HepG2 (cell line): ENCODE results near the gene BCAR3.

Experiments
- EZH2 ChIP-seq: conservative IDR thresholded peaks from 2 replicates; pipeline ENCODE4 v1.6.1; 2012; ENCODE audit warnings: mild to moderate bottlenecking, low read depth, low read length, moderate library complexity
- NCOA1 ChIP-seq: sonication (generic); formaldehyde crosslinking; IDR thresholded peaks from 2 replicates; pipeline ENCODE4 v1.9.0; 2021; ENCODE audit warnings: missing genetic modification reagents
- NKX3-1 ChIP-seq: sonication (generic); formaldehyde crosslinking; IDR thresholded peaks from 2 replicates; pipeline ENCODE4 v1.5.0; 2020; ENCODE audit warnings: missing genetic modification reagents
- POLR2A ChIP-seq, 2 experiments: IDR thresholded peaks; 2 replicates each; pipeline ENCODE4 v1.6.1; 2011; ENCODE audit warnings: low read depth in 2 of 2, low read length in 2 of 2, mild to moderate bottlenecking in 1 of 2, moderate library complexity in 1 of 2; ENCODE audit not compliant: insufficient read depth in 1 of 2
- TF ChIP-seq, protein P1 (sequence below): sonication (generic); formaldehyde crosslinking; IDR thresholded peaks from 2 replicates; pipeline ENCODE4 v1.4.0; 2020; ENCODE audit warnings: missing genetic modification reagents
- TF ChIP-seq, protein P2 (sequence below): sonication (generic); formaldehyde crosslinking; IDR thresholded peaks from 2 replicates; pipeline ENCODE4 v1.5.0; 2020; ENCODE audit warnings: mild to moderate bottlenecking, missing genetic modification reagents, moderate library complexity
- TF ChIP-seq, protein P3 (sequence below): sonication (generic); formaldehyde crosslinking; IDR thresholded peaks from 2 replicates; pipeline ENCODE4 v1.8.1; 2023; ENCODE audit warnings: mild to moderate bottlenecking, missing genetic modification reagents, borderline replicate concordance
- TF ChIP-seq, protein P4 (sequence below): sonication (generic); formaldehyde crosslinking; IDR thresholded peaks from 2 replicates; pipeline ENCODE4 v1.4.0; 2020; ENCODE audit warnings: missing genetic modification reagents

DNA sequence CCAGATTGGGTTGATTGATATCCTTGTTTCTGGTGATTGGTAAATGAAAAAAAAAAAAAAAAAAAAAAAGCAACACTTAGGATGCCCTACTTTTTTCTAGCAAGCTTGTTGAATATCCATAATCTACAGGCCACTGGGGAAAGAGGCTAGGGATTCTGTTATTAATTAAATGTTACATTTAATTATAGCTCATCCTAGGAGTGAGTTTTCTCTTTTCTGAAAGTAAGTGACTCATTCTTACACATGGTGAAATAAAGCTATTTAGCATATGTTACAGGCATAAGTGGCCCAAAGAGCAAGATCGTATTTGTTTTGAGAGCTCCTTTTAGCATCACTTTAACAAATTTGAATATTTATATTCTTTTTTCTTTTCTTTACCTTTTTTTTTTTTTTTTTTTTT, 139.2 kb downstream of the BCAR3 start:
- TF ChIP-seq, protein P1, sequence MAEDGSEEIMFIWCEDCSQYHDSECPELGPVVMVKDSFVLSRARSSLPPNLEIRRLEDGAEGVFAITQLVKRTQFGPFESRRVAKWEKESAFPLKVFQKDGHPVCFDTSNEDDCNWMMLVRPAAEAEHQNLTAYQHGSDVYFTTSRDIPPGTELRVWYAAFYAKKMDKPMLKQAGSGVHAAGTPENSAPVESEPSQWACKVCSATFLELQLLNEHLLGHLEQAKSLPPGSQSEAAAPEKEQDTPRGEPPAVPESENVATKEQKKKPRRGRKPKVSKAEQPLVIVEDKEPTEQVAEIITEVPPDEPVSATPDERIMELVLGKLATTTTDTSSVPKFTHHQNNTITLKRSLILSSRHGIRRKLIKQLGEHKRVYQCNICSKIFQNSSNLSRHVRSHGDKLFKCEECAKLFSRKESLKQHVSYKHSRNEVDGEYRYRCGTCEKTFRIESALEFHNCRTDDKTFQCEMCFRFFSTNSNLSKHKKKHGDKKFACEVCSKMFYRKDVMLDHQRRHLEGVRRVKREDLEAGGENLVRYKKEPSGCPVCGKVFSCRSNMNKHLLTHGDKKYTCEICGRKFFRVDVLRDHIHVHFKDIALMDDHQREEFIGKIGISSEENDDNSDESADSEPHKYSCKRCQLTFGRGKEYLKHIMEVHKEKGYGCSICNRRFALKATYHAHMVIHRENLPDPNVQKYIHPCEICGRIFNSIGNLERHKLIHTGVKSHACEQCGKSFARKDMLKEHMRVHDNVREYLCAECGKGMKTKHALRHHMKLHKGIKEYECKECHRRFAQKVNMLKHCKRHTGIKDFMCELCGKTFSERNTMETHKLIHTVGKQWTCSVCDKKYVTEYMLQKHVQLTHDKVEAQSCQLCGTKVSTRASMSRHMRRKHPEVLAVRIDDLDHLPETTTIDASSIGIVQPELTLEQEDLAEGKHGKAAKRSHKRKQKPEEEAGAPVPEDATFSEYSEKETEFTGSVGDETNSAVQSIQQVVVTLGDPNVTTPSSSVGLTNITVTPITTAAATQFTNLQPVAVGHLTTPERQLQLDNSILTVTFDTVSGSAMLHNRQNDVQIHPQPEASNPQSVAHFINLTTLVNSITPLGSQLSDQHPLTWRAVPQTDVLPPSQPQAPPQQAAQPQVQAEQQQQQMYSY (CRISPR knock-in tag) = no peak
- TF ChIP-seq POLR2A (IDR thresholded peaks at IDR 0.05; ENCODE audit: insufficient read depth in 1 of 2, low read depth in 2 of 2, low read length in 2 of 2) = no peak
- TF ChIP-seq, protein P2, sequence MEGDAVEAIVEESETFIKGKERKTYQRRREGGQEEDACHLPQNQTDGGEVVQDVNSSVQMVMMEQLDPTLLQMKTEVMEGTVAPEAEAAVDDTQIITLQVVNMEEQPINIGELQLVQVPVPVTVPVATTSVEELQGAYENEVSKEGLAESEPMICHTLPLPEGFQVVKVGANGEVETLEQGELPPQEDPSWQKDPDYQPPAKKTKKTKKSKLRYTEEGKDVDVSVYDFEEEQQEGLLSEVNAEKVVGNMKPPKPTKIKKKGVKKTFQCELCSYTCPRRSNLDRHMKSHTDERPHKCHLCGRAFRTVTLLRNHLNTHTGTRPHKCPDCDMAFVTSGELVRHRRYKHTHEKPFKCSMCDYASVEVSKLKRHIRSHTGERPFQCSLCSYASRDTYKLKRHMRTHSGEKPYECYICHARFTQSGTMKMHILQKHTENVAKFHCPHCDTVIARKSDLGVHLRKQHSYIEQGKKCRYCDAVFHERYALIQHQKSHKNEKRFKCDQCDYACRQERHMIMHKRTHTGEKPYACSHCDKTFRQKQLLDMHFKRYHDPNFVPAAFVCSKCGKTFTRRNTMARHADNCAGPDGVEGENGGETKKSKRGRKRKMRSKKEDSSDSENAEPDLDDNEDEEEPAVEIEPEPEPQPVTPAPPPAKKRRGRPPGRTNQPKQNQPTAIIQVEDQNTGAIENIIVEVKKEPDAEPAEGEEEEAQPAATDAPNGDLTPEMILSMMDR = no peak
- no peak for TF ChIP-seq EZH2
- TF ChIP-seq, protein P3, sequence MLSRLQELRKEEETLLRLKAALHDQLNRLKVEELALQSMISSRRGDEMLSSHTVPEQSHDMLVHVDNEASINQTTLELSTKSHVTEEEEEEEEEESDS = no peak
- no peak for TF ChIP-seq NKX3-1
- TF ChIP-seq, protein P4, sequence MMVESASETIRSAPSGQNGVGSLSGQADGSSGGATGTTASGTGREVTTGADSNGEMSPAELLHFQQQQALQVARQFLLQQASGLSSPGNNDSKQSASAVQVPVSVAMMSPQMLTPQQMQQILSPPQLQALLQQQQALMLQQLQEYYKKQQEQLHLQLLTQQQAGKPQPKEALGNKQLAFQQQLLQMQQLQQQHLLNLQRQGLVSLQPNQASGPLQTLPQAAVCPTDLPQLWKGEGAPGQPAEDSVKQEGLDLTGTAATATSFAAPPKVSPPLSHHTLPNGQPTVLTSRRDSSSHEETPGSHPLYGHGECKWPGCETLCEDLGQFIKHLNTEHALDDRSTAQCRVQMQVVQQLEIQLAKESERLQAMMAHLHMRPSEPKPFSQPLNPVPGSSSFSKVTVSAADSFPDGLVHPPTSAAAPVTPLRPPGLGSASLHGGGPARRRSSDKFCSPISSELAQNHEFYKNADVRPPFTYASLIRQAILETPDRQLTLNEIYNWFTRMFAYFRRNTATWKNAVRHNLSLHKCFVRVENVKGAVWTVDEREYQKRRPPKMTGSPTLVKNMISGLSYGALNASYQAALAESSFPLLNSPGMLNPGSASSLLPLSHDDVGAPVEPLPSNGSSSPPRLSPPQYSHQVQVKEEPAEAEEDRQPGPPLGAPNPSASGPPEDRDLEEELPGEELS (CRISPR knock-in tag) = no peak
- TF ChIP-seq NCOA1 (CRISPR knock-in tag) = no peak
